K562 (cell line): ENCODE data around the gene CYB5B. TPM values are rescaled to one million over a fixed set of nuclear protein-coding genes. Genes with fewer than 3 reads are reported as not detected.

Experiments
- ATAC-seq: fragments of 200-7000 bp; cut with Tn5 transposase; 3 replicates; pipeline ENCODE4 v1.9.1; 2020; ENCODE audit warnings: moderate library complexity
- BruUV-seq: library from RNA; stranded (reverse); fragments of 400-500 nt; replicated peaks from 2 replicates; lab custom pipeline; 2021; lab: Mats Ljungman, UMichigan
- CTCF ChIA-PET: fragments of 300-600 bp; formaldehyde crosslinking; extraction: SDS; loops from one replicate; lab custom pipeline; 2021; ENCODE audit warnings: low intra/inter-chr PET ratio; lab: Yijun Ruan, JAX
- POLR2A ChIA-PET: fragments of 300-600, 350-650 bp; sonication (Branson Sonifier 250); formaldehyde crosslinking; extraction: SDS; loops from one replicate; lab custom pipeline; 2021; ENCODE audit warnings: antibody characterized with exemption, inconsistent platforms; lab: Yijun Ruan, JAX
- DNase-seq, 4 experiments: peaks; one replicate each; pipeline versions ENCODE4 v3.0.0 to v3.0.0-alpha.2; 2011 to 2018; ENCODE audit warnings: low spot score in 3 of 4, mixed read lengths in 3 of 4; ENCODE audit errors: extremely low read depth in 1 of 4
- FAIRE-seq: peaks from 2 replicates; lab custom pipeline; 2011; peaks lifted over from hg19 to GRCh38; lab: Jason Lieb, UNC
- H2AFZ ChIP-seq: 2 replicates; pipeline ENCODE4 v1.6.0; 2011; ENCODE audit warnings: low read depth, low read length, control low read depth, inconsistent platforms
- H3K27ac ChIP-seq: fragments of 200-600 bp; 3 replicates; pipeline ENCODE4 v1.8.0; 2011; ENCODE audit warnings: low read depth, mild to moderate bottlenecking, control low read depth, inconsistent platforms, low read length, moderate library complexity, mixed read lengths; ENCODE audit errors: extremely low read depth
- H3K27me3 ChIP-seq, 2 experiments: fragments of 300-600 bp in 1 of 2; 2 replicates in 1 of 2; 3 replicates in 1 of 2; pipeline versions ENCODE4 v1.6.0 to v1.8.0; 2011; ENCODE audit warnings: inconsistent platforms in 2 of 2, low read length in 2 of 2, mild to moderate bottlenecking in 1 of 2, mixed read lengths in 1 of 2, moderate library complexity in 1 of 2; ENCODE audit not compliant: control insufficient read depth in 2 of 2, insufficient read depth in 2 of 2
- H3K36me3 ChIP-seq: fragments of 300-600 bp; 3 replicates; pipeline ENCODE4 v1.8.0; 2011; ENCODE audit warnings: mild to moderate bottlenecking, low read length, inconsistent platforms; ENCODE audit not compliant: control insufficient read depth, insufficient read depth
- H3K4me1 ChIP-seq, 2 experiments: fragments of 200-600 bp in 1 of 2; replicated peaks in 1 of 2; 2 replicates in 1 of 2; 3 replicates in 1 of 2; pipeline versions ENCODE4 v1.5.1 to v1.8.0; 2011; ENCODE audit warnings: inconsistent platforms in 2 of 2, low read length in 2 of 2, mild to moderate bottlenecking in 1 of 2, mixed read lengths in 1 of 2, moderate library complexity in 1 of 2; ENCODE audit not compliant: control insufficient read depth in 2 of 2, insufficient read depth in 2 of 2
- H3K4me2 ChIP-seq: 2 replicates; pipeline ENCODE4 v1.6.1; 2011; ENCODE audit warnings: low read length, control low read depth, inconsistent platforms, mixed read lengths; ENCODE audit not compliant: insufficient read depth
- H3K4me3 ChIP-seq: fragments of 200-600 bp; sonication (generic), shearing (Covaris generic); 2 replicates; pipeline ENCODE4 v1.5.1; 2016; ENCODE audit warnings: control low read depth, inconsistent platforms
- H3K79me2 ChIP-seq: fragments of 200-600 bp; 3 replicates; pipeline ENCODE4 v1.8.0; 2011; ENCODE audit warnings: low read length, inconsistent platforms; ENCODE audit not compliant: control insufficient read depth, insufficient read depth
- H3K9ac ChIP-seq, 2 experiments: 2 replicates each; pipeline versions ENCODE4 v1.6.0 to v1.6.1; 2011; ENCODE audit warnings: low read depth in 2 of 2, low read length in 2 of 2, control low read depth in 1 of 2, inconsistent platforms in 1 of 2, mild to moderate bottlenecking in 1 of 2, mixed read lengths in 1 of 2; ENCODE audit not compliant: insufficient read depth in 1 of 2
- H3K9me1 ChIP-seq: one replicate; pipeline ENCODE4 v1.6.0; 2011; ENCODE audit warnings: inconsistent platforms, mild to moderate bottlenecking, low read length, moderate library complexity; ENCODE audit not compliant: control insufficient read depth, insufficient read depth
- H3K9me3 ChIP-seq: replicated peaks from 2 replicates; pipeline ENCODE4 v1.5.1; 2011; ENCODE audit warnings: low read depth, low read length, inconsistent platforms; ENCODE audit not compliant: control insufficient read depth, insufficient read depth
- H4K20me1 ChIP-seq: replicated peaks from 2 replicates; pipeline ENCODE4 v1.6.1; 2011; ENCODE audit warnings: low read length, inconsistent platforms, mixed read lengths; ENCODE audit not compliant: control insufficient read depth, insufficient read depth
- ATF7 ChIP-seq: fragments of 450-650 bp; IDR thresholded peaks from 2 replicates; pipeline ENCODE4 v1.7.1; 2014; ENCODE audit warnings: mild to moderate bottlenecking, moderate library complexity
- CC2D1A ChIP-seq: fragments of 450-650 bp; IDR thresholded peaks from 2 replicates; pipeline ENCODE4 v1.6.1; 2017; ENCODE audit warnings: mild to moderate bottlenecking
- CEBPB ChIP-seq: fragments of 450-650 bp; IDR thresholded peaks from 2 replicates; pipeline ENCODE4 v1.6.1; 2016; ENCODE audit warnings: missing genetic modification characterization, missing compliant biosample characterization
- SMAD1 ChIP-seq: fragments of 150-350 bp; IDR thresholded peaks from 2 replicates; pipeline ENCODE4 v1.6.1; 2014; ENCODE audit warnings: low read length, low read depth; ENCODE audit not compliant: partially characterized antibody
- SPI1 ChIP-seq: IDR thresholded peaks from 2 replicates; pipeline ENCODE4 v1.6.1; 2011; ENCODE audit warnings: low read depth, low read length, control low read depth, borderline replicate concordance
- WGBS: fragments of 100-300 bp; shearing (Covaris generic); methylation state at CpG from one replicate; pipeline ENCODE4 v1.1.6; 2016; ENCODE audit warnings: low coverage, mixed read lengths; ENCODE audit not compliant: insufficient coverage; ENCODE audit errors: missing lambda C conversion rate; 5-methylcytosine and 5-hydroxymethylcytosine counted together
- in situ Hi-C: fragments of 300-500 bp; cut with MboI; formaldehyde crosslinking; loops from 4 replicates; pipeline ENCODE4 v1.15.0; 2018; ENCODE audit warnings: inconsistent platforms, mixed read lengths
- intact Hi-C: fragments of 100-400 bp; cut with micrococcal nuclease; formaldehyde crosslinking; loops from 2 replicates; pipeline ENCODE4 v1.14.2; 2022
- polyA plus RNA-seq, 8 experiments: library from polyadenylated mRNA; depleted of rRNA in 4 of 8; stranded (reverse) in 5 of 8; unstranded in 3 of 8; fragments of >200 nt; fragmentation: Nextera tagmentation in 2 of 8; fragmentation: Illumina TruSeq in 1 of 8; extraction: Ambion mirVana in 2 of 8; extraction: Trizol in 1 of 8; gene quantifications; 2 replicates each; pipeline versions ENCODE4 v1.2.1 to v1.2.3, GENCODE V29; 2011 to 2014; ENCODE audit warnings: inconsistent platforms in 1 of 8, missing spikeins in 1 of 8
- total RNA-seq, 7 experiments: library from RNA; depleted of rRNA in 6 of 7; stranded (reverse); fragments of >200 nt in 6 of 7; fragmentation: Illumina TruSeq in 2 of 7; extraction: Trizol in 2 of 7; gene quantifications; 2 replicates each; pipeline versions ENCODE4 v1.2.1 to v1.2.3, GENCODE V29; 2011 to 2021; ENCODE audit warnings: low replicate concordance in 1 of 7
- TF ChIP-seq, protein P1 (sequence below): fragments of 250-450 bp; sonication (Bioruptor Pico); IDR thresholded peaks from 2 replicates; pipeline ENCODE4 v1.8.0; 2022; ENCODE audit warnings: inconsistent platforms

CYB5B gene
- total and polyA plus RNA-seq, 9 of the 15 experiments (the other 6 are each of a cell fraction or from before 2014, with no cell fraction given): 29.9 to 274 (median 136) TPM

DNA sequence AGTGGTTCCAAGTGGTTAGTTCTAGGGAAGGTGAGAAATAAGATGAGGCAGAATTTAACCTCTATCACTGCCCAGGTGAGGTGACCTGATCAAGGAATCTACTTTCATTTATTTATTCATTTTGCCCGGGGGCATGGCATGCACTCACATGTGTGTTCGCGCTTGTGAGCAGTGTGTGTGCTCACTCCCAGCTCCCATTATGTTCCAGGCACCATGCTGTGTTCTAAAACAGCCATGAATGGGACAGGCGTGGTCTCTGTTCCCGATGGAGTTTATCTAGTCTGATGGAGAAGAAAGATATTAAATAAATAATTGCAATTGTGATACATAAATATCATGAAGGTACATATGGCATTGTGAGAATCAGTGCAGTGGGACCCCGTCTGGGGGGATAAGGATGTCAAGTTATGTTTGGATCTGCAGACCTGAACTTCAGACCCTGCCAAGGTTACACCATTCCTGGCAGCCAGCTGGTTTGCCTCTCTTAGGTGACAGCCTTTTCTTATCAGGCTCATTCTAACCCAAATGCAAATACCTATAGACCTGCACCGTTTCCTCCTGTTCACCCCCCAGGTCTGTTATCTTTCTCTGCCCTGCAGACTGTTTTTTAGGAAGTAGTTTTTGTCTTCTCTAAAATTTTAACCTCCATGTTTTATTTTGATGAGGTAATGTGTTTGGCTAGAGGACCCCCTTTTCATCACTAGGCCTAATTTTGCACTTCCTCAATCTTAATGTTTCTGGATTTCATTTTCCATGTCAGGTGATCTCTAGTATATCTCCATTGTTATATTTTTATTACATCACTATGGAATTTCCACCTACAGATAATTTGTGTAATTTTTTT lies 11.8 kb downstream of the CYB5B start:
- Histone ChIP-seq H3K4me1 (no peaks in the 10 kb centered on the region; a peak in 1 of 5 replicates), H3K4me3 (no peak overlapping the region), H3K4me2 (no peak overlapping the region), H3K79me2 (peaks cover 55% of the 10 kb centered on the region), H3K9me3 (no peaks in the 10 kb centered on the region), H3K36me3 (peaks cover 38% of the 10 kb centered on the region; the same call in 2 of the 3 replicates), H3K27me3 (no peaks in the 10 kb centered on the region), H3K27ac (no peak overlapping the region), H3K9me1 (no peaks in the 10 kb centered on the region), H2AFZ (no peak overlapping the region)
- DNase-seq (no peak), FAIRE-seq (no peak)
- in situ Hi-C loops: no loop called here
- CTCF ChIA-PET: no interaction called here
- no TSS peak for BruUV-seq
- POLR2A ChIA-PET: no interaction called here
- TF ChIP-seq SPI1 (peak; percentile 55; the same call in 1 of the 2 replicates), SMAD1 (no peak), ATF7 (peak; percentile 16; the same call in 1 of the 2 replicates)
- TF ChIP-seq, all 486 proteins: peak for 2
- 55% methylated on average over 7 of the region's 7 CpGs for WGBS
- ATAC-seq: peak; percentile 58
- Histone ChIP-seq H4K20me1 (no peaks in the 10 kb centered on the region), H3K9ac (no peak overlapping the region)
- intact Hi-C loops: no loop called here

DNA sequence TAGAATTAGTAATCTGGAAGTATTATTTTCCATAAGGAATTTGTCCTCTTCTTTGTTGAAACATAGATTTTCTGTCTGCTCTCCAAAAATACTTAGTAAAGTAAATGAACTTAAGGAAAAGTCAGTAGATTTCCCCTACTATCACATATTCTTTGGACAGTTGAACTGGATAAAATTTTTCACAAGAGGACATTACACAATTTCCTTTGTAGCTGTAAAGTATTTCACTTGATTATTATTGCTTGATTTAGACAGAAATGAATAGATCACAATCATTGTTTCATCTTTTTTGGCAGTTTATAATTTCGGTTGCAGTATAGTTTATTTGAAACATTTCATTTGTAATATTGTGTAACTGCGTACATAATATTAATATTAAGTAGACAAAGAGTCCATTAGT lies 12.5 kb downstream of the CYB5B start:
- H3K79me2 ChIP-seq: peaks cover 60% of the 10 kb centered on the region
- no TSS peak for BruUV-seq
- ChIA-PET POLR2A (no interaction called here), CTCF (no interaction called here)
- no peaks in the 10 kb centered on the region for H4K20me1 ChIP-seq
- H3K9me1 ChIP-seq: no peaks in the 10 kb centered on the region
- H3K27me3 ChIP-seq: no peaks in the 10 kb centered on the region
- no peak overlapping the region for H2AFZ ChIP-seq
- no peak overlapping the region for H3K9ac ChIP-seq
- H3K9me3 ChIP-seq: no peaks in the 10 kb centered on the region
- in situ Hi-C loops: no loop called here
- H3K4me3 ChIP-seq: no peak overlapping the region
- FAIRE-seq (no peak), ATAC-seq (no peak), DNase-seq (no peak)
- H3K4me1 ChIP-seq: no peaks in the 10 kb centered on the region; a peak in 1 of 5 replicates
- TF ChIP-seq CEBPB (tag) (0 out of 2 replicates have a peak, but pooled peaks have one; percentile 20), CC2D1A (no peak)
- TF ChIP-seq, protein P1, sequence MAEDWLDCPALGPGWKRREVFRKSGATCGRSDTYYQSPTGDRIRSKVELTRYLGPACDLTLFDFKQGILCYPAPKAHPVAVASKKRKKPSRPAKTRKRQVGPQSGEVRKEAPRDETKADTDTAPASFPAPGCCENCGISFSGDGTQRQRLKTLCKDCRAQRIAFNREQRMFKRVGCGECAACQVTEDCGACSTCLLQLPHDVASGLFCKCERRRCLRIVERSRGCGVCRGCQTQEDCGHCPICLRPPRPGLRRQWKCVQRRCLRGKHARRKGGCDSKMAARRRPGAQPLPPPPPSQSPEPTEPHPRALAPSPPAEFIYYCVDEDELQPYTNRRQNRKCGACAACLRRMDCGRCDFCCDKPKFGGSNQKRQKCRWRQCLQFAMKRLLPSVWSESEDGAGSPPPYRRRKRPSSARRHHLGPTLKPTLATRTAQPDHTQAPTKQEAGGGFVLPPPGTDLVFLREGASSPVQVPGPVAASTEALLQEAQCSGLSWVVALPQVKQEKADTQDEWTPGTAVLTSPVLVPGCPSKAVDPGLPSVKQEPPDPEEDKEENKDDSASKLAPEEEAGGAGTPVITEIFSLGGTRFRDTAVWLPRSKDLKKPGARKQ (CRISPR knock-in tag): no peak
- peaks cover 32% of the 10 kb centered on the region; the same call in 2 of the 3 replicates for H3K36me3 ChIP-seq
- 70% methylated on average over 2 of the region's 2 CpGs for WGBS
- H3K27ac ChIP-seq: no peak overlapping the region
- H3K4me2 ChIP-seq: no peak overlapping the region
- intact Hi-C loops: no loop called here
